ENCODE measurements around the gene CLCN7.

The CLCN7 gene

GRCh38 chr16:1494711-1495110 lies 19.9 kb upstream of the CLCN7 start:
- H3K4me1 ChIP-seq (ENCODE audit: control insufficient read depth in 5 of 5, insufficient read depth in 5 of 5, low read length in 5 of 5), result peaks cover 8 to 26% (median 22%) of the 10 kb centered on the region in 5 donors
- H3K27me3 ChIP-seq (ENCODE audit: control insufficient read depth in 5 of 5, insufficient read depth in 4 of 5, low read length in 5 of 5), result no peaks in the 10 kb centered on the region
- no peak overlapping the region for H3K27ac ChIP-seq (ENCODE audit: low read depth, low read length)
- peak overlapping the region in 2 of 5 donors; percentile 45 to 83 for H3K9ac ChIP-seq (ENCODE audit: low read length in 5 of 5)
- no peaks in the 10 kb centered on the region for H3K9me3 ChIP-seq (ENCODE audit: control insufficient read depth in 5 of 5, low read length in 5 of 5)
- H3K4me3 ChIP-seq (ENCODE audit: low read depth in 1 of 5, low read length in 5 of 5), result peak overlapping the region in 2 of 5 donors; percentile 84 to 86
- H3K36me3 ChIP-seq (ENCODE audit: control insufficient read depth in 5 of 5, insufficient read depth in 5 of 5, low read length in 5 of 5), result peaks cover 0 to 49% (median 36%) of the 10 kb centered on the region in 5 donors

DNA sequence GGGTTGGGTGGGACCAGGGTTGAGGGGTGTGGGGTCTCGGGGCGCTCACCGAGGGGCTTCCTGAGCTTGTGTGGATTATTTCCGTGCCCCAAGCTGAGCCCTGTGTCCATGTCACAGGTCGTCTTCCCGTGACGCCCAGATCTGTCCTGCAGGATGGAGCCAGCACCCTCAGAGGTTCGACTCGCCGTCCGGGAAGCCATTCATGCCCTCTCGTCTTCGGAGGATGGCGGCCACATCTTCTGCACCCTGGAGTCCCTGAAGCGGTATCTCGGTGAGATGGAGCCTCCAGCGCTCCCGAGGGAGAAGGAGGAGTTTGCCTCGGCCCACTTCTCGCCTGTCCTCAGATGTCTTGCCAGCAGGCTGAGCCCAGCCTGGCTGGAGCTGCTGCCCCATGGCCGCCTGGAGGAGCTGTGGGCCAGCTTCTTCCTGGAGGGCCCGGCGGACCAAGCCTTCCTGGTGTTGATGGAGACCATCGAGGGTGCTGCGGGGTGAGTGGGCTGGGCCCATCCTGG lies 19.4 kb upstream of the CLCN7 start:
- Histone ChIP-seq H3K4me3 (ENCODE audit: low read depth in 1 of 5, low read length in 5 of 5) (peak overlapping the region; percentile 51 to 86 (median 78)), H3K9ac (ENCODE audit: low read length in 5 of 5) (peak overlapping the region in 4 of 5 donors; percentile 78 to 95 (median 83)), H3K36me3 (ENCODE audit: control insufficient read depth in 5 of 5, insufficient read depth in 5 of 5, low read length in 5 of 5) (peaks cover 0 to 45% (median 31%) of the 10 kb centered on the region in 5 donors), H3K9me3 (ENCODE audit: control insufficient read depth in 5 of 5, low read length in 5 of 5) (no peaks in the 10 kb centered on the region), H3K4me1 (ENCODE audit: control insufficient read depth in 5 of 5, insufficient read depth in 5 of 5, low read length in 5 of 5) (peaks cover 8 to 26% (median 22%) of the 10 kb centered on the region in 5 donors), H3K27me3 (ENCODE audit: control insufficient read depth in 5 of 5, insufficient read depth in 4 of 5, low read length in 5 of 5) (no peaks in the 10 kb centered on the region), H3K27ac (ENCODE audit: low read depth, low read length) (peak overlapping the region; percentile 78)

DNA sequence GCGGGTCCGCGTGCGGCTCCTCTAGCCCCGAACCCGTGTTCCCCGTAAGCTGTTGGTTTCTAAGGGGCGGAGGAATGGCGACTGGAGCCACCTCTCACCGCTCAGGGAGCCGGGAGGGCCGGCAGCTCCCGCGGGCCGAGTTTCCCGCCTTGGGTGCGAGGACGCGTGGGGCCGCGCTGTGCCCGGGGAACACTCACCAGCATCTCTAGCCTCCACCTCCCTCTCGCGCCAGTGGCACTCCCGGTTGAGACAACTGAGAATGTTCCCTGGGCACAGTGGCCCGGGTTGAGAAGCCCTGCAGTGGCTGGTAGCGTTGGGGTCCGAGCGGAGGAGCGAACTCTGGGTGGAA lies 18.9 kb upstream of the CLCN7 start:
- Histone ChIP-seq H3K27ac (ENCODE audit: low read depth, low read length) (peak overlapping the region; percentile 78), H3K27me3 (ENCODE audit: control insufficient read depth in 5 of 5, insufficient read depth in 4 of 5, low read length in 5 of 5) (no peaks in the 10 kb centered on the region), H3K9me3 (ENCODE audit: control insufficient read depth in 5 of 5, low read length in 5 of 5) (no peaks in the 10 kb centered on the region), H3K4me3 (ENCODE audit: low read depth in 1 of 5, low read length in 5 of 5) (peak overlapping the region in 4 of 5 donors; percentile 65 to 86 (median 81)), H3K36me3 (ENCODE audit: control insufficient read depth in 5 of 5, insufficient read depth in 5 of 5, low read length in 5 of 5) (peaks cover 0 to 40% (median 27%) of the 10 kb centered on the region in 5 donors), H3K4me1 (ENCODE audit: control insufficient read depth in 5 of 5, insufficient read depth in 5 of 5, low read length in 5 of 5) (peaks cover 8 to 26% (median 22%) of the 10 kb centered on the region in 5 donors), H3K9ac (ENCODE audit: low read length in 5 of 5) (peak overlapping the region in 4 of 5 donors; percentile 78 to 95 (median 83))

DNA sequence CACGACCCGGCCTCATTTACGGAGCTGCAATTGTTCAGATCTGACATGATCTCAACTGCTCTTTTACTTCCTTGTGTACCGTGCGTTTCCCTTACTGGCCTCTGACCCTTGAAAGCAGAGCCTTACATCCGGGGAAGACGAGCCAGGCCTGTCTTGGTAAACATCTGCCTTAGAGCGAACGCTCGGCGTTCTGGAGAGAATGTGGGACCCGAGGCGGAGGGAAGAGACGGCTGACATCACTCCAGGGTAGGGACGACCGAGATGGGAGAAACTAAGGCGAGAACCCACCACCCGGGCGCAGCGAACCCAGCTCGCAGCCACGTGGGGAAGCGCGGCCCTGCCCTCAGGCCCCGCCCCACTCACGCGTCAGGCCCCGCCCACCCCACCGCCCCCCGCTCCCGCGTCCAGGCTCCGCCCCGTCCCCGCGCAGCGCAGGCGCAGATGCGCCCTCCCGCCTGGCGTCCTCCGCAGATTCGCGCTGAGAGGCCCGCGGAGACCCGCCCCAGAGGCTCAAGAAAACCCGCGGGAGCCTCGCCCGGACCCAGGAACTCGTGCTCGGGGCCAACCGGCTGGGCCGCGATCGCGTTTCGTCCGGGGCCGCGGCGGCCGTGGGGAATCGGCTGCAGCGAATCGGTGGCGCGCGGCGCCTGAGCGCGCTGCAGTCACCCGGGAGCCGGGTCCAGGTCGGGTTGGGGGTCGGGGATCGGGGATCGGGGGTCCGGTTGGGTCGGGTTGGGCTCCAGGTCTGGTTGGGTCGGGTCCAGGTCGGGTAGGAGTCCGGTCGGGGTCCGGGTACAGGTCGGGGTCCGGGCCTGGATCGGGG lies 18.3 kb upstream of the CLCN7 start, which contains the start of gene TELO2:
TSS of gene TELO2 (plus strand) at position 438 of the 823 bp plus-strand sequence. CDS start 922 bp downstream, outside the sequence.
- Histone ChIP-seq H3K4me3 (ENCODE audit: low read depth in 1 of 5, low read length in 5 of 5) (peak within 1 kb of the TSS; percentile 78 to 86 (median 81)), H3K27me3 (ENCODE audit: control insufficient read depth in 5 of 5, insufficient read depth in 4 of 5, low read length in 5 of 5) (peaks cover 0 to under 1% (median 0%) of the 10 kb centered on the region in 5 donors), H3K27ac (ENCODE audit: low read depth, low read length) (peak within 1 kb of the TSS; percentile 78), H3K4me1 (ENCODE audit: control insufficient read depth in 5 of 5, insufficient read depth in 5 of 5, low read length in 5 of 5) (peaks cover 8 to 26% (median 22%) of the 10 kb centered on the region in 5 donors), H3K9me3 (ENCODE audit: control insufficient read depth in 5 of 5, low read length in 5 of 5) (no peaks in the 10 kb centered on the region), H3K36me3 (ENCODE audit: control insufficient read depth in 5 of 5, insufficient read depth in 5 of 5, low read length in 5 of 5) (peaks cover 0 to 35% (median 27%) of the 10 kb centered on the region in 5 donors), H3K9ac (ENCODE audit: low read length in 5 of 5) (peak within 1 kb of the TSS; percentile 77 to 95 (median 83))

DNA sequence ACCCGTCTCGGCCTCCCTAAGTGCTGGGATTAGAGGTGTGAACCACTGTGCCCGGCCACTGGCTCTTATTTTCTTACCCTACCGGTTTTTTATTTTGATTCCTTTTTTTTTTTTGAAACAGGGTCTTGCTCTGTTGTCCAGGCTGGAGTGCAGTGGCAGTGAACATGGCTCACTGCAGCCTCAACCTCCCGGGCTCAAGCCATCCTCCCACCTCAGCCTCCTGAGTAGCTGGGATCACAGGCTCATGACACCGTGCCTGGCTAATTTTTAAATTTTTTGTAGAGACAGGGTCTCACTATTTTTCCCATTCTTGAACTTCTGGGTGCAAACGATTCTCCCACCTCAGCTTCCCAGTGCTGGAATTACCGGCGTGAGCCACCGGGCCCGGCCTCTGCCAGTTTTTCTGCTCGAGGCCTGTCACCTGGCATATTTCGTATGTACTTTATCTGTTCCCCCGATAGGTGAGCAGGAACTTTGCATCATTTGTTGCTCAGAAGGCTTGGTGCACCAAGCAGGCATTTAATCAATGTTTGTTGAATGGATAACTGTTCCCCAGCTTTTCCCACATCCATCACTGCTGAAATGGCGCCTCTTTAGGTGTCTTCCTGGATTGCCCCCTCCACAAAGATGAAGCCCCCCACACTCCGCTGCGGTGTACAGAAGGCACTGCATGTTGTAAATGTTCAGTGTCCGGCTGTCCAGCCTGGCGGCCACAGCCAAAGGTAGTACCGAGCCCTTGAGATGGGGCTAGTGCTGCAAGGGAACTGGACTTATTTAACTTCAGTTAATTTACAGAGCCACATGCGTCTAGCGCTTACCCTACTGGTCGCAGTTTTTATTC lies 17.5 kb upstream of the CLCN7 start:
- peaks cover 0 to 29% (median 22%) of the 10 kb centered on the region in 5 donors for H3K36me3 ChIP-seq (ENCODE audit: control insufficient read depth in 5 of 5, insufficient read depth in 5 of 5, low read length in 5 of 5)
- no peaks in the 10 kb centered on the region for H3K9me3 ChIP-seq (ENCODE audit: control insufficient read depth in 5 of 5, low read length in 5 of 5)
- H3K4me3 ChIP-seq (ENCODE audit: low read depth in 1 of 5, low read length in 5 of 5), result peak overlapping the region; percentile 66 to 84 (median 79)
- H3K9ac ChIP-seq (ENCODE audit: low read length in 5 of 5), result peak overlapping the region; percentile 62 to 77 (median 73)
- peak overlapping the region; percentile 78 for H3K27ac ChIP-seq (ENCODE audit: low read depth, low read length)
- peaks cover 0 to 4% (median 0%) of the 10 kb centered on the region in 5 donors for H3K27me3 ChIP-seq (ENCODE audit: control insufficient read depth in 5 of 5, insufficient read depth in 4 of 5, low read length in 5 of 5)
- peaks cover 8 to 26% (median 22%) of the 10 kb centered on the region in 5 donors for H3K4me1 ChIP-seq (ENCODE audit: control insufficient read depth in 5 of 5, insufficient read depth in 5 of 5, low read length in 5 of 5)

- peaks cover 0 to 20% (median 12%) of the 10 kb centered on the region in 5 donors for H3K36me3 ChIP-seq (ENCODE audit: control insufficient read depth in 5 of 5, insufficient read depth in 5 of 5, low read length in 5 of 5)
- peak overlapping the region in 1 of 5 donors; percentile 21 for H3K9ac ChIP-seq (ENCODE audit: low read length in 5 of 5)
- no peak overlapping the region for H3K27ac ChIP-seq (ENCODE audit: low read depth, low read length)
Observed at GRCh38 chr16:1491327-1491726, 16.5 kb upstream of the CLCN7 start.

GRCh38 chr16:1489077-1489476 lies 14.2 kb upstream of the CLCN7 start:
- H3K27me3 ChIP-seq (ENCODE audit: control insufficient read depth in 5 of 5, insufficient read depth in 4 of 5, low read length in 5 of 5), result peaks cover 0 to 8% (median 0%) of the 10 kb centered on the region in 5 donors
- H3K4me3 ChIP-seq (ENCODE audit: low read depth in 1 of 5, low read length in 5 of 5), result no peak overlapping the region
- no peaks in the 10 kb centered on the region for H3K9me3 ChIP-seq (ENCODE audit: control insufficient read depth in 5 of 5, low read length in 5 of 5)
- H3K36me3 ChIP-seq (ENCODE audit: control insufficient read depth in 5 of 5, insufficient read depth in 5 of 5, low read length in 5 of 5), result no peaks in the 10 kb centered on the region
- H3K4me1 ChIP-seq (ENCODE audit: control insufficient read depth in 5 of 5, insufficient read depth in 5 of 5, low read length in 5 of 5), result peaks cover 6 to 14% (median 13%) of the 10 kb centered on the region in 5 donors
- H3K9ac ChIP-seq (ENCODE audit: low read length in 5 of 5), result no peak overlapping the region
- H3K27ac ChIP-seq (ENCODE audit: low read depth, low read length), result no peak overlapping the region

More at GRCh38 chr16:1491327-1491726, 16.5 kb upstream of the CLCN7 start:
- no peak overlapping the region for H3K4me3 ChIP-seq (ENCODE audit: low read depth in 1 of 5, low read length in 5 of 5)
- H3K4me1 ChIP-seq (ENCODE audit: control insufficient read depth in 5 of 5, insufficient read depth in 5 of 5, low read length in 5 of 5), result peaks cover 8 to 26% (median 22%) of the 10 kb centered on the region in 5 donors
- no peaks in the 10 kb centered on the region for H3K9me3 ChIP-seq (ENCODE audit: control insufficient read depth in 5 of 5, low read length in 5 of 5)
- peaks cover 0 to 5% (median 0%) of the 10 kb centered on the region in 5 donors for H3K27me3 ChIP-seq (ENCODE audit: control insufficient read depth in 5 of 5, insufficient read depth in 4 of 5, low read length in 5 of 5)

DNA sequence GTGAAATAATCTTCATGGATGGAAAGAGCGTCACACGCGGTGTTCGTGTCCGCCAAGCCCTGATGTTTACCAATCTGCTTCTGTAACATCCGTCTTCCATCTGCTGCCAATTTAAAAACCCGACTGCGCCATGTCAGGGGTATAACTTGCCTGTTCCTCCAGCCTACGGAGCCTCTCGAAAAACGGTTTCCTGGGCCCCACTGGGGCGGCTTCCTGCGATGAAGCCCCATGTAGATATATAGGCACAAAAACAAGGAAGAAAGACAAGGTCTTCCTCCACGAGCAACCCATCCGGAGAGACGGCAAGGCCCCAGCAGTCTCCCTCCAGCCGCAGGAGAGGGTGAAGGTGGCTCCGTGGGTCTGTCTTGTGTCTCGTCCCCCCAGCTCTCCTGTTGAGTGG lies 13.8 kb upstream of the CLCN7 start, which contains the start of gene PTX4:
TSS of gene PTX4 (minus strand) at position 326 of the 400 bp plus-strand sequence. CDS start at position 291, 35 bp downstream.
- peaks cover 0 to 8% (median 0%) of the 10 kb centered on the region in 5 donors for H3K27me3 ChIP-seq (ENCODE audit: control insufficient read depth in 5 of 5, insufficient read depth in 4 of 5, low read length in 5 of 5)
- no peak within 1 kb of the TSS for H3K9ac ChIP-seq (ENCODE audit: low read length in 5 of 5)
- H3K27ac ChIP-seq (ENCODE audit: low read depth, low read length), result no peak within 1 kb of the TSS
- no peak within 1 kb of the TSS for H3K4me3 ChIP-seq (ENCODE audit: low read depth in 1 of 5, low read length in 5 of 5)
- H3K4me1 ChIP-seq (ENCODE audit: control insufficient read depth in 5 of 5, insufficient read depth in 5 of 5, low read length in 5 of 5), result peaks cover 3 to 9% (median 8%) of the 10 kb centered on the region in 5 donors
- no peaks in the 10 kb centered on the region for H3K9me3 ChIP-seq (ENCODE audit: control insufficient read depth in 5 of 5, low read length in 5 of 5)
- H3K36me3 ChIP-seq (ENCODE audit: control insufficient read depth in 5 of 5, insufficient read depth in 5 of 5, low read length in 5 of 5), result no peaks in the 10 kb centered on the region

- Histone ChIP-seq H3K9ac (ENCODE audit: low read length in 5 of 5) (no peak overlapping the region), H3K4me1 (ENCODE audit: control insufficient read depth in 5 of 5, insufficient read depth in 5 of 5, low read length in 5 of 5) (peaks cover 3 to 8% (median 8%) of the 10 kb centered on the region in 5 donors), H3K4me3 (ENCODE audit: low read depth in 1 of 5, low read length in 5 of 5) (no peak overlapping the region), H3K36me3 (ENCODE audit: control insufficient read depth in 5 of 5, insufficient read depth in 5 of 5, low read length in 5 of 5) (no peaks in the 10 kb centered on the region), H3K9me3 (ENCODE audit: control insufficient read depth in 5 of 5, low read length in 5 of 5) (no peaks in the 10 kb centered on the region), H3K27me3 (ENCODE audit: control insufficient read depth in 5 of 5, insufficient read depth in 4 of 5, low read length in 5 of 5) (peaks cover 0 to 8% (median 0%) of the 10 kb centered on the region in 5 donors), H3K27ac (ENCODE audit: low read depth, low read length) (no peak overlapping the region)
Observed at GRCh38 chr16:1488054-1488601, 13.3 kb upstream of the CLCN7 start.
